ENCODE measurements around the gene SLC2A4.

DNA sequence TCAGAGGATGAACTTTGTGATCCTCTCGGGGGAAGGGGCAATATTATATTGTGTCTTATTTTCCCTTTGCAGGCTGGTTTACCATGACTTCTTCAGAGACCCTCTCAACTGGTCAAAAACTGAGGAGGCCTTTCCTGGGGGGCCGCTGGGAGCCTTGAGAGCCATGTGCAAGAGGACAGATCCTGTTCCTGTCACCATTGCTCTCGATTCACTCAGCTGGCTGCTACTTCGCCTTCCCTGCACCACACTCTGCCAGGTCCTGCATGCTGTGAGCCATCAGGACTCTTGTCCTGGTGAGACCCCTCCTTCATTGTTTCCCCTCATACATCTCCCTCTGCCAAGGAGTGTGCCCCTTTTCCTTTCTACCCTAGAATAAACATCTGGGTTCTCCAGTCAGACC is 27.0 kb upstream of the SLC2A4 start:
- TF ChIP-seq SUZ12 (IDR thresholded peaks at IDR 0.05; ENCODE audit: extremely low read depth, insufficient read depth, insufficient read length) (no peak), YY1 (IDR thresholded peaks at IDR 0.05; ENCODE audit: insufficient read depth, insufficient read length) (no peak)
